Panc1 (cell line): ENCODE measurements around the gene TMEM40. TPM values are rescaled to one million over a fixed set of nuclear protein-coding genes. Genes with fewer than 3 reads are reported as not detected.

Experiments
- ATAC-seq: fragments of 200-7000 bp; cut with Tn5 transposase; 2 replicates; pipeline ENCODE4 v1.9.1; 2020; ENCODE audit warnings: mild to moderate bottlenecking, moderate library complexity
- BruUV-seq: library from RNA; stranded (reverse); fragments of 400-500 nt; replicated peaks from 2 replicates; lab custom pipeline; 2021; lab: Mats Ljungman, UMichigan
- CTCF ChIA-PET: fragments of 300-600 bp; sonication (Branson Sonifier 250); formaldehyde crosslinking; loops from one replicate; lab custom pipeline; 2022; ENCODE audit warnings: antibody characterized with exemption; lab: Charles Lee
- POLR2A ChIA-PET: fragments of 300-600 bp; sonication (Branson Sonifier 250); formaldehyde crosslinking; loops from one replicate; lab custom pipeline; 2022; ENCODE audit warnings: antibody characterized with exemption; lab: Charles Lee
- DNase-seq: peaks from one replicate; pipeline ENCODE4 v3.0.0-alpha.2; 2010; ENCODE audit warnings: low read depth, low spot score
- H3K27ac ChIP-seq: 2 replicates; pipeline ENCODE4 v1.5.1; 2011; ENCODE audit warnings: mild to moderate bottlenecking, low read length, inconsistent platforms
- H3K27me3 ChIP-seq: fragments of 200-500 bp; sonication (Bioruptor generic); 2 replicates; pipeline ENCODE4 v1.6.0; 2014; ENCODE audit warnings: low read length, inconsistent platforms; ENCODE audit not compliant: control insufficient read depth, insufficient read depth
- H3K36me3 ChIP-seq: fragments of 200-500 bp; sonication (Bioruptor generic); 2 replicates; pipeline ENCODE4 v1.5.1; 2014; ENCODE audit warnings: inconsistent platforms, mild to moderate bottlenecking, low read length, moderate library complexity; ENCODE audit not compliant: control insufficient read depth, insufficient read depth
- H3K4me1 ChIP-seq: 2 replicates; pipeline ENCODE4 v1.5.1; 2011; ENCODE audit warnings: inconsistent platforms, mild to moderate bottlenecking, low read length, moderate library complexity; ENCODE audit not compliant: control insufficient read depth, insufficient read depth
- H3K4me3 ChIP-seq, 2 experiments: 2 replicates each; pipeline ENCODE4 v1.5.1; 2011 to 2012; ENCODE audit warnings: low read depth in 2 of 2, low read length in 2 of 2, mild to moderate bottlenecking in 2 of 2, inconsistent platforms in 1 of 2, moderate library complexity in 1 of 2
- H3K9me3 ChIP-seq: fragments of 200-500 bp; sonication (Bioruptor generic); 2 replicates; pipeline ENCODE4 v1.5.1; 2014; ENCODE audit warnings: low read depth, mild to moderate bottlenecking, inconsistent platforms, low read length, moderate library complexity; ENCODE audit not compliant: control insufficient read depth, insufficient read depth
- POLR2AphosphoS5 ChIP-seq: IDR thresholded peaks from 2 replicates; pipeline ENCODE4 v1.6.1; 2012; ENCODE audit warnings: mild to moderate bottlenecking, low read depth, low read length, moderate library complexity
- SIN3A ChIP-seq: IDR thresholded peaks from 2 replicates; pipeline ENCODE4 v1.6.1; 2012; ENCODE audit warnings: low read depth, mild to moderate bottlenecking, low read length, moderate library complexity, borderline replicate concordance; ENCODE audit not compliant: insufficient read depth
- TCF7L2 ChIP-seq: IDR thresholded peaks from 2 replicates; pipeline ENCODE4 v1.6.1; 2011; ENCODE audit warnings: mild to moderate bottlenecking, low read depth, low read length, inconsistent platforms
- in situ Hi-C: cut with HindIII; loops from 2 replicates; pipeline ENCODE4 v1.10.0; 2016; ENCODE audit warnings: low sequenced_read_pairs, low pct_unique_long_range_greater_than_20kb
- intact Hi-C: fragments of 100-400 bp; cut with micrococcal nuclease; formaldehyde crosslinking; loops from one replicate; pipeline ENCODE4 v1.10.0; 2022; ENCODE audit not compliant: unreplicated experiment
- total RNA-seq: library from RNA; stranded (reverse); gene quantifications from one replicate; pipeline ENCODE4 v1.2.1, GENCODE V29; 2021; ENCODE audit not compliant: unreplicated experiment
- TF ChIP-seq, protein P1 (sequence below), 2 experiments: IDR thresholded peaks; 2 replicates each; pipeline ENCODE4 v1.6.1; 2011 to 2012; ENCODE audit warnings: low read depth in 2 of 2, control low read depth in 1 of 2, low read length in 1 of 2, mild to moderate bottlenecking in 1 of 2, moderate library complexity in 1 of 2; ENCODE audit not compliant: insufficient read depth in 1 of 2
- TF ChIP-seq, protein P2 (sequence below): fragments of 450-650 bp; IDR thresholded peaks from 2 replicates; pipeline ENCODE4 v1.5.1; 2017; ENCODE audit warnings: mild to moderate bottlenecking

Gene TMEM40
- total RNA-seq, 1 experiment from 2014 or later, result 1.3 TPM

DNA sequence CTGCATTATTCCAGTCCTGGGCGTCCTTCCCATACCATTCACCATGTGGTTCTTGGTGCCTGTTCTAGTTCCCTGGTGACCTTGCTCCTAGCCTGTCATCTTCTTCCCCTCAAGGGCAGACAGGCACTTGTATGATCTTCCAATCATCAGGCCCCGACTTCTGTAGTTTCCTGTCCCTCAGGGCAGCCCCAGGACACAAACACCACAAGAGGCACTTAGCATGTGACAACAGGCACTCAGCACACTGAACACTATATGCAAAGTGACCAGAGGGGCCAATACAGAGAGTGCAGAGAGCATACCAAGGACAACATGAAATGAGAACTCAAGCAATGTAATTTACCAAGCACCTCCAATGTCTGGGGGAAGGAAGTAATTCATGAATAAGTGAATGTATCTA, 17.9 kb downstream of the TMEM40 start:
- Histone ChIP-seq H3K9me3 (no peaks in the 10 kb centered on the region), H3K27me3 (no peaks in the 10 kb centered on the region), H3K4me3 (no peak overlapping the region), H3K27ac (no peak overlapping the region), H3K4me1 (no peaks in the 10 kb centered on the region), H3K36me3 (no peaks in the 10 kb centered on the region)
- TF ChIP-seq TCF7L2, result no peak
- CTCF ChIA-PET, result no interaction called here
- no peak for DNase-seq
- no TSS peak for BruUV-seq
- in situ Hi-C loops, result no loop called here
- ATAC-seq, result no peak
- POLR2A ChIA-PET, result no interaction called here
- intact Hi-C loops, result no loop called here

DNA sequence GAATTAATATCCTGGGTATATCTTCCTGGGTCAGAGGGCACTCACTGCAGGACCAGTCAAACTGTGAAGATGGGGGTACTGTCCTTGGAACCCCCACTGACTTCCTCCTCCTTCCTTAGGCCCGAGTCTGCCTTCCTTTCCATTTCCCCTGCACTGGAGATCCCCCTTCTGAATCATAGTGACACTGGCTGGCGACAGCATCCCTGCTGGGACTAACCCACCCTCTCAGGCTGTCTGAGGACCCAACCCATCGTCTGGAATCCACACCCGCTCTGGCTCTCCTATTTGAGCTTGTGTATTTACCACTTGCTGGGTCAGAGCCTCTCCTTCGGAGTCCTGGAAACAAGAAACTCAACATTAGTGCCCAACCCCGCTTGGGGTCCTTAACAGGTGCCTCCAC, 21.2 kb downstream of the TMEM40 start:
- Histone ChIP-seq H3K4me1 (no peaks in the 10 kb centered on the region), H3K36me3 (no peaks in the 10 kb centered on the region), H3K4me3 (no peak overlapping the region), H3K27me3 (no peaks in the 10 kb centered on the region), H3K27ac (no peak overlapping the region), H3K9me3 (no peaks in the 10 kb centered on the region)
- no peak for TF ChIP-seq SIN3A
- TF ChIP-seq POLR2AphosphoS5, result no peak
- no peak for TF ChIP-seq TCF7L2
- TF ChIP-seq, protein P1, sequence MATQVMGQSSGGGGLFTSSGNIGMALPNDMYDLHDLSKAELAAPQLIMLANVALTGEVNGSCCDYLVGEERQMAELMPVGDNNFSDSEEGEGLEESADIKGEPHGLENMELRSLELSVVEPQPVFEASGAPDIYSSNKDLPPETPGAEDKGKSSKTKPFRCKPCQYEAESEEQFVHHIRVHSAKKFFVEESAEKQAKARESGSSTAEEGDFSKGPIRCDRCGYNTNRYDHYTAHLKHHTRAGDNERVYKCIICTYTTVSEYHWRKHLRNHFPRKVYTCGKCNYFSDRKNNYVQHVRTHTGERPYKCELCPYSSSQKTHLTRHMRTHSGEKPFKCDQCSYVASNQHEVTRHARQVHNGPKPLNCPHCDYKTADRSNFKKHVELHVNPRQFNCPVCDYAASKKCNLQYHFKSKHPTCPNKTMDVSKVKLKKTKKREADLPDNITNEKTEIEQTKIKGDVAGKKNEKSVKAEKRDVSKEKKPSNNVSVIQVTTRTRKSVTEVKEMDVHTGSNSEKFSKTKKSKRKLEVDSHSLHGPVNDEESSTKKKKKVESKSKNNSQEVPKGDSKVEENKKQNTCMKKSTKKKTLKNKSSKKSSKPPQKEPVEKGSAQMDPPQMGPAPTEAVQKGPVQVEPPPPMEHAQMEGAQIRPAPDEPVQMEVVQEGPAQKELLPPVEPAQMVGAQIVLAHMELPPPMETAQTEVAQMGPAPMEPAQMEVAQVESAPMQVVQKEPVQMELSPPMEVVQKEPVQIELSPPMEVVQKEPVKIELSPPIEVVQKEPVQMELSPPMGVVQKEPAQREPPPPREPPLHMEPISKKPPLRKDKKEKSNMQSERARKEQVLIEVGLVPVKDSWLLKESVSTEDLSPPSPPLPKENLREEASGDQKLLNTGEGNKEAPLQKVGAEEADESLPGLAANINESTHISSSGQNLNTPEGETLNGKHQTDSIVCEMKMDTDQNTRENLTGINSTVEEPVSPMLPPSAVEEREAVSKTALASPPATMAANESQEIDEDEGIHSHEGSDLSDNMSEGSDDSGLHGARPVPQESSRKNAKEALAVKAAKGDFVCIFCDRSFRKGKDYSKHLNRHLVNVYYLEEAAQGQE (IDR thresholded peaks at IDR 0.05; ENCODE audit: insufficient read depth in 1 of 2, low read depth in 2 of 2, low read length in 1 of 2), result no peak
- TF ChIP-seq, protein P2, sequence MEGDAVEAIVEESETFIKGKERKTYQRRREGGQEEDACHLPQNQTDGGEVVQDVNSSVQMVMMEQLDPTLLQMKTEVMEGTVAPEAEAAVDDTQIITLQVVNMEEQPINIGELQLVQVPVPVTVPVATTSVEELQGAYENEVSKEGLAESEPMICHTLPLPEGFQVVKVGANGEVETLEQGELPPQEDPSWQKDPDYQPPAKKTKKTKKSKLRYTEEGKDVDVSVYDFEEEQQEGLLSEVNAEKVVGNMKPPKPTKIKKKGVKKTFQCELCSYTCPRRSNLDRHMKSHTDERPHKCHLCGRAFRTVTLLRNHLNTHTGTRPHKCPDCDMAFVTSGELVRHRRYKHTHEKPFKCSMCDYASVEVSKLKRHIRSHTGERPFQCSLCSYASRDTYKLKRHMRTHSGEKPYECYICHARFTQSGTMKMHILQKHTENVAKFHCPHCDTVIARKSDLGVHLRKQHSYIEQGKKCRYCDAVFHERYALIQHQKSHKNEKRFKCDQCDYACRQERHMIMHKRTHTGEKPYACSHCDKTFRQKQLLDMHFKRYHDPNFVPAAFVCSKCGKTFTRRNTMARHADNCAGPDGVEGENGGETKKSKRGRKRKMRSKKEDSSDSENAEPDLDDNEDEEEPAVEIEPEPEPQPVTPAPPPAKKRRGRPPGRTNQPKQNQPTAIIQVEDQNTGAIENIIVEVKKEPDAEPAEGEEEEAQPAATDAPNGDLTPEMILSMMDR, result no peak
- CTCF ChIA-PET, result no interaction called here
- DNase-seq, result no peak
- in situ Hi-C loops (no loop called here), intact Hi-C loops (no loop called here)
- no peak for ATAC-seq
- no TSS peak for BruUV-seq
- POLR2A ChIA-PET, result no interaction called here

DNA sequence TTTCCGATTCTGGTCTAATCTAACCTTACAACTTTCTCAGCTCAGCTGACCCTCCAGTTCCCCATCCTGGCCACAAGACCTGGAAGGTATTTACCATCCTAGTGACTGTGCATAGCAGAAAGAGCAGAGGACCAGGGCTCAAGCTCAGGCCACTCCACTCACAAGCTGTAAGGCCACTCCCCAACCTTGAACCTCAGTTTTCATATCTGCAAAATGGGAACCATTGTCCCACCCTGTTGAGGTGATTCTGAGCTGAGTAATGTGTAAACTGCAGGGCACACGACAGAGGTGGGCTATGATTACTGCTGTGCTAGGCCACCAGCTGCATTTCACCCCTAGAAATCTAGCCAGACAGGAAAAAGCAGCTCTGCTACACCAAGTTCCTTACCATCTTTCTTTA, 21.7 kb downstream of the TMEM40 start:
- in situ Hi-C loops, result no loop called here
- TF ChIP-seq, protein P2, result no peak
- TF ChIP-seq POLR2AphosphoS5 (no peak), TCF7L2 (no peak)
- TF ChIP-seq, protein P1 (IDR thresholded peaks at IDR 0.05; ENCODE audit: insufficient read depth in 1 of 2, low read depth in 2 of 2, low read length in 1 of 2), result no peak
- intact Hi-C loops, result no loop called here
- ChIA-PET CTCF (no interaction called here), POLR2A (no interaction called here)
- Histone ChIP-seq H3K27ac (no peak overlapping the region), H3K36me3 (no peaks in the 10 kb centered on the region), H3K27me3 (no peaks in the 10 kb centered on the region), H3K4me1 (no peaks in the 10 kb centered on the region), H3K9me3 (no peaks in the 10 kb centered on the region), H3K4me3 (no peak overlapping the region)
- no TSS peak for BruUV-seq
- DNase-seq (no peak), ATAC-seq (no peak)
